Caco-2 (cell line): ENCODE results near the gene NUDT3. TPM values are rescaled to one million over a fixed set of nuclear protein-coding genes. Genes with fewer than 3 reads are reported as not detected.
"Not testable (repeated sequence)": the region's sequence is repeated elsewhere in the genome, so short reads cannot be mapped to it uniquely, and the experiment has no call there.

ENCODE experiments used
- BruUV-seq: library from RNA; stranded (reverse); fragments of 400-500 nt; replicated peaks from 2 replicates; lab custom pipeline; 2021; lab: Mats Ljungman, UMichigan
- CTCF ChIA-PET: fragments of 300-600 bp; sonication (Branson Sonifier 250); formaldehyde crosslinking; loops from one replicate; lab custom pipeline; 2022; ENCODE audit warnings: antibody characterized with exemption; lab: Charles Lee
- POLR2A ChIA-PET: fragments of 300-600 bp; sonication (Branson Sonifier 250); formaldehyde crosslinking; loops from one replicate; lab custom pipeline; 2022; ENCODE audit warnings: antibody characterized with exemption; lab: Charles Lee
- DNase-seq, 2 experiments: peaks; one replicate each; pipeline versions ENCODE4 v3.0.0 to v3.0.0-alpha.2; 2020 to 2022
- H3K27me3 ChIP-seq: replicated peaks from 2 replicates; pipeline ENCODE4 v1.6.0; 2011; ENCODE audit warnings: low read length; ENCODE audit not compliant: control insufficient read depth, insufficient read depth
- H3K36me3 ChIP-seq: 2 replicates; pipeline ENCODE4 v1.5.1; 2011; ENCODE audit warnings: low read length; ENCODE audit not compliant: control insufficient read depth, insufficient read depth
- H3K4me1 ChIP-seq: fragments of 250-450 bp; sonication (Bioruptor Pico); 2 replicates; pipeline ENCODE4 v1.5.1; 2020; ENCODE audit warnings: mild to moderate bottlenecking
- H3K4me3 ChIP-seq: 2 replicates; pipeline ENCODE4 v1.5.1; 2011; ENCODE audit warnings: low read depth, mild to moderate bottlenecking, control low read depth, low read length
- H3K9me3 ChIP-seq: fragments of 250-450 bp; sonication (Bioruptor Pico); 2 replicates; pipeline ENCODE4 v1.5.1; 2020; ENCODE audit warnings: mild to moderate bottlenecking, moderate library complexity
- H3K27ac Mint-ChIP-seq: one replicate; pipeline ENCODE4 v1.8.0; 2022; ENCODE audit warnings: mixed read lengths; ENCODE audit not compliant: unreplicated experiment
- H3K27me3 Mint-ChIP-seq: one replicate; pipeline ENCODE4 v1.8.0; 2022; ENCODE audit warnings: mixed read lengths; ENCODE audit not compliant: insufficient read depth, unreplicated experiment
- H3K36me3 Mint-ChIP-seq: one replicate; pipeline ENCODE4 v1.8.0; 2022; ENCODE audit warnings: mild to moderate bottlenecking, mixed read lengths; ENCODE audit not compliant: insufficient read depth, unreplicated experiment
- H3K4me1 Mint-ChIP-seq: one replicate; pipeline ENCODE4 v1.8.0; 2022; ENCODE audit warnings: low read depth, mixed read lengths; ENCODE audit not compliant: unreplicated experiment
- H3K4me3 Mint-ChIP-seq: one replicate; pipeline ENCODE4 v1.8.0; 2022; ENCODE audit warnings: mild to moderate bottlenecking, moderate library complexity, mixed read lengths; ENCODE audit not compliant: unreplicated experiment
- H3K9me3 Mint-ChIP-seq: one replicate; pipeline ENCODE4 v1.8.0; 2022; ENCODE audit warnings: mixed read lengths; ENCODE audit not compliant: unreplicated experiment
- intact Hi-C: fragments of 100-400 bp; cut with micrococcal nuclease; formaldehyde crosslinking; loops from one replicate; pipeline ENCODE4 v1.10.0; 2022; ENCODE audit not compliant: unreplicated experiment
- total RNA-seq: library from RNA; stranded (reverse); gene quantifications from 2 replicates; pipeline ENCODE4 v1.2.3, GENCODE V29; 2022
- TF ChIP-seq, protein P1 (sequence below), 2 experiments: fragments of 200-600 bp in 1 of 2; IDR thresholded peaks; 1 replicate in 1 of 2; 2 replicates in 1 of 2; pipeline versions ENCODE4 v1.5.1 to v1.8.0; 2011 to 2022; ENCODE audit warnings: antibody characterized with exemption in 1 of 2, control low read depth in 1 of 2, inconsistent platforms in 1 of 2, low read depth in 1 of 2, low read length in 1 of 2, mild to moderate bottlenecking in 1 of 2, moderate library complexity in 1 of 2; ENCODE audit not compliant: insufficient read depth in 1 of 2, severe bottlenecking in 1 of 2, unreplicated experiment in 1 of 2

Gene NUDT3
- total RNA-seq, 1 experiment from 2014 or later: 22.9 TPM

DNA sequence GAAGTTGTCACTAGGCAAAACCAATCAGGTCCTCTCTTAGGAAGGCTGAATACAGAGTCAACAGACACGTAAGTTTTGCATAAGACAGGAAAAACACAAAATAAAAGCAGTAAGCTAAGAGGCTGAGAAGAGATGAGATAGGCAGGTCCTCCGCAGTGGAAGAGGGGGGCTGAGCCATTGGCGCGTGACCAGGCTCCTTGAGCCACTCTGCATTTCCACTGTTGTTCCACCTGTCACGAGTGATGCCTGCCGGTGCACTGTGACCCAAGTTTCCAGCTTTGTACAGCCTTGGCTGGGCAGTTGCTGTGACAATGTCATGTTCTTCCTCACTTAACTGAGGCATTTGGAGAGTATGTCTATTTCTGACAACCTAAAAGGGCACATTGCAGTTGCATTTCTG is 58.6 kb downstream of the NUDT3 start:
- Mint-ChIP-seq H3K27ac (no peak overlapping the region), H3K4me1 (peaks cover 13% of the 10 kb centered on the region), H3K9me3 (no peaks in the 10 kb centered on the region), H3K27me3 (no peaks in the 10 kb centered on the region), H3K36me3 (no peaks in the 10 kb centered on the region), H3K4me3 (no peak overlapping the region)
- Histone ChIP-seq H3K9me3 (no peaks in the 10 kb centered on the region), H3K4me1 (no peaks in the 10 kb centered on the region; the same call in 1 of the 2 replicates), H3K36me3 (no peaks in the 10 kb centered on the region), H3K27me3 (no peaks in the 10 kb centered on the region), H3K4me3 (no peak overlapping the region)
- DNase-seq: no peak
- TF ChIP-seq, protein P1, sequence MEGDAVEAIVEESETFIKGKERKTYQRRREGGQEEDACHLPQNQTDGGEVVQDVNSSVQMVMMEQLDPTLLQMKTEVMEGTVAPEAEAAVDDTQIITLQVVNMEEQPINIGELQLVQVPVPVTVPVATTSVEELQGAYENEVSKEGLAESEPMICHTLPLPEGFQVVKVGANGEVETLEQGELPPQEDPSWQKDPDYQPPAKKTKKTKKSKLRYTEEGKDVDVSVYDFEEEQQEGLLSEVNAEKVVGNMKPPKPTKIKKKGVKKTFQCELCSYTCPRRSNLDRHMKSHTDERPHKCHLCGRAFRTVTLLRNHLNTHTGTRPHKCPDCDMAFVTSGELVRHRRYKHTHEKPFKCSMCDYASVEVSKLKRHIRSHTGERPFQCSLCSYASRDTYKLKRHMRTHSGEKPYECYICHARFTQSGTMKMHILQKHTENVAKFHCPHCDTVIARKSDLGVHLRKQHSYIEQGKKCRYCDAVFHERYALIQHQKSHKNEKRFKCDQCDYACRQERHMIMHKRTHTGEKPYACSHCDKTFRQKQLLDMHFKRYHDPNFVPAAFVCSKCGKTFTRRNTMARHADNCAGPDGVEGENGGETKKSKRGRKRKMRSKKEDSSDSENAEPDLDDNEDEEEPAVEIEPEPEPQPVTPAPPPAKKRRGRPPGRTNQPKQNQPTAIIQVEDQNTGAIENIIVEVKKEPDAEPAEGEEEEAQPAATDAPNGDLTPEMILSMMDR (IDR thresholded peaks at IDR 0.05; ENCODE audit: insufficient read depth in 1 of 2, low read depth in 1 of 2, low read length in 1 of 2, severe bottlenecking in 1 of 2, unreplicated experiment in 1 of 2): no peak
- POLR2A ChIA-PET: no interaction called here
- intact Hi-C loops: no loop called here
- no TSS peak for BruUV-seq
- CTCF ChIA-PET: interaction anchor here (1.1 kb wide), 1 partner anchor 15 kb away, joined by 3 read pairs; no protein-coding TSS in a partner anchor

DNA sequence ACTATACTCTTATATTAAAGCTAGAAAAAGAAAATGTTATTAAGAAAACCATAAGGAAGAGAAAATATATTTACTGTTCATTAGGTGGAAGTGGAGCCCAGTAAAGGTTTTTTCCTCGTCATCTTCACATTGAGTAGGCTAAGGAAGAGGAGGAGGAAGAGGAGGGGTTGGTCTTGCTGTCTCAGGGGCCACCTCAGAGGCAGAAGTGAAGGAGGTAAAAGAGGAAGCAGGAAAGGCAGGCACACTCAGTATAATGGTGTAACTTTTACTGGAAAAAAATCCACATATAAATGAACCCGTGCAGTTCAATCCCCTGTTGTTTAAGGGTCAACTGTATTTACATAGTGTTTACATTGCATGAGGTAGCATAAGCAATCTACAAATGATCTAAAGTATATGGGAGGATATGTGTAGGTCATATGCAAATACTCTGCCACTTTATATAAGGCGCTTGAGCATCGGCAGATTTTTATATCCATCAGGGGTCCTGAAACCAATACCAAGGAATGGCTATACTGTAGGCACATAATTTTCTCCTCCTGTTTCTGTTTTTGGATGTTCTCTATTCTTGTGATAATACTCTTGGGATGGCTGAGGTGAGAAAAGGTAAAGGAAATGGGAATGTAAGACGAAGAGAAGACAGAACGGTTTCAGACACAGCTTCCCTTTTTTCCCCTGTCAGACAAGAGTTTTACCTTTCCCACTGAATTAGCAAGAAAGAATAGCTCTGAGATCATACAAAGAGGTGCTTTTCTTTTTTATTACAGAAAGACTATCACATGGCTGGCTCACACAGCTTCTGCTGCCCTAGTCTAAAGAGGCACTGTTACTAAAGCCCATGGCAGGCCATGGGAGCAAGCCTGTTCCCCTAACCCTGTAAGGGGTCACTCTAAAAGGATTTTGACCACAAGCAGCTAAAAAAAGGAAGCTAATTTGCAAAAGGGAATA is 59.9 kb downstream of the NUDT3 start:
- no peaks in the 10 kb centered on the region for H3K9me3 Mint-ChIP-seq
- H3K36me3 Mint-ChIP-seq: no peaks in the 10 kb centered on the region
- peaks cover 9% of the 10 kb centered on the region for H3K4me1 Mint-ChIP-seq
- H3K4me3 Mint-ChIP-seq: no peak overlapping the region
- Histone ChIP-seq H3K27me3 (no peaks in the 10 kb centered on the region), H3K4me1 (peaks cover 3% of the 10 kb centered on the region; the same call in 1 of the 2 replicates), H3K36me3 (no peaks in the 10 kb centered on the region), H3K4me3 (no peak overlapping the region), H3K9me3 (no peaks in the 10 kb centered on the region)
- TF ChIP-seq, protein P1 (IDR thresholded peaks at IDR 0.05; ENCODE audit: insufficient read depth in 1 of 2, low read depth in 1 of 2, low read length in 1 of 2, severe bottlenecking in 1 of 2, unreplicated experiment in 1 of 2): no peak
- CTCF ChIA-PET: interaction anchor here (1.1 kb wide), 1 partner anchor 13 kb away, joined by 3 read pairs; no protein-coding TSS in a partner anchor
- H3K27ac Mint-ChIP-seq: no peak overlapping the region
- no peak for DNase-seq
- no peaks in the 10 kb centered on the region for H3K27me3 Mint-ChIP-seq
- intact Hi-C loops: no loop called here
- POLR2A ChIA-PET: no interaction called here
- BruUV-seq: no TSS peak

DNA sequence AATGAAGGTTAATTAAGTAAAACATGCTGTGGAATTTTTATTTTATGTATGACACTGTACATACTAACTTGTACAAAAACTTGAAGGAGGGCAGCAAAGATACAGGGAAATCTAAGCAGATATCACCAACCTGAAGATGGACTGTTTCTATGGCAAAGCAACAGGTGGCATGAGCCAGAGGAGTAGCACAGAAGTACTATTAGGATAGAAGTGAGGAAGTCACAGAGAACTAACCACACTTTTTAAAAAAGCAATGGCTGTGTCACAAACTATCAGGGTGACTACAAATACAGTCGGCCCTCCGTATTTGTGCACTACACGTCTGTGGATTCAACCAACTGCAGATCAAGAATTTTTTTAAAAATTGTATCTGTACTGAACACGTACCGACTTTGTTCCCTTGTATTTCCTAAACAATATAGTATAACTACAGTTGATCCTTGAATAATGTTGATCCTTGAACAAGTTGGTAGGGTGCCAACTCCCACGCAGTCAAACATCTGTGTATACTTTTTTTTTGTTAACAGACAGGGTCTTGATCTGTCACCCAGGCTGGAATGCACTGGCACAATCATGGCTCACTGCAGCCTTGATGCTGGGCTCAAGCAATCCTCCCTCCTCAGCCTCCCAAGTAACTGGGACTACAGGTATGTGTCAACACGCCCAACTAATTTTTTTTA is 61.0 kb downstream of the NUDT3 start:
- Mint-ChIP-seq H3K27me3 (no peaks in the 10 kb centered on the region), H3K4me3 (no peak overlapping the region), H3K27ac (no peak overlapping the region), H3K36me3 (no peaks in the 10 kb centered on the region), H3K4me1 (peaks cover 18% of the 10 kb centered on the region), H3K9me3 (no peaks in the 10 kb centered on the region)
- Histone ChIP-seq H3K4me1 (peaks cover 3% of the 10 kb centered on the region; the same call in 1 of the 2 replicates), H3K27me3 (no peaks in the 10 kb centered on the region), H3K4me3 (no peak overlapping the region), H3K9me3 (no peaks in the 10 kb centered on the region), H3K36me3 (no peaks in the 10 kb centered on the region)
- CTCF ChIA-PET: no interaction called here
- POLR2A ChIA-PET: no interaction called here
- no TSS peak for BruUV-seq
- intact Hi-C loops: no loop called here
- TF ChIP-seq, protein P1 (IDR thresholded peaks at IDR 0.05; ENCODE audit: insufficient read depth in 1 of 2, low read depth in 1 of 2, low read length in 1 of 2, severe bottlenecking in 1 of 2, unreplicated experiment in 1 of 2): no peak
- no peak for DNase-seq

- DNase-seq, H3K4me3 ChIP-seq, H3K9me3 ChIP-seq, intact Hi-C loops, H3K9me3 Mint-ChIP-seq, H3K27me3 ChIP-seq, POLR2A ChIA-PET, H3K36me3 Mint-ChIP-seq, H3K36me3 ChIP-seq, H3K27ac Mint-ChIP-seq, H3K4me3 Mint-ChIP-seq, BruUV-seq, H3K27me3 Mint-ChIP-seq: not testable (repeated sequence)
- CTCF ChIA-PET: interaction anchor here (0.6 kb wide), 1 partner anchor 86 kb away, joined by 4 read pairs; no protein-coding TSS in a partner anchor
- H3K4me1 Mint-ChIP-seq: peaks cover 19% of the 10 kb centered on the region
- peaks cover 19% of the 10 kb centered on the region for H3K4me1 ChIP-seq
These were observed 62.7 kb downstream of the NUDT3 start for GRCh38 chr6:34329814-34330213.
